ENCODE data around the gene SSX1. TPM values are rescaled to one million over a fixed set of nuclear protein-coding genes. Genes with fewer than 3 reads are reported as not detected.
"Not testable (repeated sequence)": the region's sequence is repeated elsewhere in the genome, so short reads cannot be mapped to it uniquely, and the experiment has no call there.

The SSX1 gene, protein sequence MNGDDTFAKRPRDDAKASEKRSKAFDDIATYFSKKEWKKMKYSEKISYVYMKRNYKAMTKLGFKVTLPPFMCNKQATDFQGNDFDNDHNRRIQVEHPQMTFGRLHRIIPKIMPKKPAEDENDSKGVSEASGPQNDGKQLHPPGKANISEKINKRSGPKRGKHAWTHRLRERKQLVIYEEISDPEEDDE
- total RNA-seq (not detected in 2 replicates), polyA plus RNA-seq (not detected in 2 replicates)

DNA sequence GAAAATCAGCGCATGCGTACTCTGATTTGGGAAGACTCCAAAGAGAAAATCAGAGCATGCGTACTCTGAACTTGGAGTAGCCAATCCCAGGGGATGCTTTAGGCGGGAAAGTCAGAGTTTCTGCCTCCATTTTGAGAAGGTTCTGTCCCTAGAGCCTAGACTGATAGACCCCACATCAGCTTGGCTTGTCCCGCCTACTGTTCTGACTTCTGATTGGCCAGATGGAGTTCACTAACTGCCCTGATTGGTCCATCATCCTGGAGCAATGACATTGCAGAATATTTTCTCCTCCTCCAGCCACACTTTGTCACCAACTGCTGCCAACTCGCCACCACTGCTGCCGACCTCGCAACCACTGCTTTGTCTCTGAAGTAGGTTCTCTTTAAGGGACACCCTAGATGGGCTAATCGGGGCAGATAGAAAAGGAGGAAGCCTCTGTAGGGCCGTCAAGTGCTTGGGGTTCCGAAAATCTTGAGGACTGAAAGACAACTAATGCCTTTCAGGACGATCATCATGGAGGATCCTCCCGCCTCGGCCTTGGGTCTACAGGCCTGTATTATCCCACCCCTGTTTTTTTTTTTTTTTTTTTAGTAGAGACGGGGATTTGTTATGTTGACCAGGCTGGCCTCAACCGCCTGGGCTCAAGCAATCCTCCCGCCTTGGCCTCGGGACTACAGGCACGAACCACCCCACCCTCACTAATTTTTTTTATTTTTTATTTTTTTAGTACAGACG lies at the start of gene SSX1:
Gene SSX1, plus strand, starts transcription at position 331 of the 735 bp plus-strand sequence. CDS start 1,850 bp downstream, outside the sequence.
- 89% methylated on average over 20 of the region's 20 CpGs for WGBS (ENCODE audit: low lambda C conversion rate, missing lambda C conversion rate)
- H3K36me3 ChIP-seq (replicated peaks; ENCODE audit: insufficient read depth, low read depth); H4K20me1 ChIP-seq (ENCODE audit: insufficient read depth, poor library complexity, severe bottlenecking); H3K27ac ChIP-seq; H3K27me3 ChIP-seq; H2AFZ ChIP-seq; H3K4me3 ChIP-seq; H3K9me2 ChIP-seq (replicated peaks; ENCODE audit: insufficient read depth); H3K79me2 ChIP-seq; H3K9me3 ChIP-seq (ENCODE audit: low read depth); H3K4me1 ChIP-seq (ENCODE audit: insufficient read depth); DNase-seq (ENCODE audit: low spot score); H3K4me2 ChIP-seq: not testable (repeated sequence)

DNA sequence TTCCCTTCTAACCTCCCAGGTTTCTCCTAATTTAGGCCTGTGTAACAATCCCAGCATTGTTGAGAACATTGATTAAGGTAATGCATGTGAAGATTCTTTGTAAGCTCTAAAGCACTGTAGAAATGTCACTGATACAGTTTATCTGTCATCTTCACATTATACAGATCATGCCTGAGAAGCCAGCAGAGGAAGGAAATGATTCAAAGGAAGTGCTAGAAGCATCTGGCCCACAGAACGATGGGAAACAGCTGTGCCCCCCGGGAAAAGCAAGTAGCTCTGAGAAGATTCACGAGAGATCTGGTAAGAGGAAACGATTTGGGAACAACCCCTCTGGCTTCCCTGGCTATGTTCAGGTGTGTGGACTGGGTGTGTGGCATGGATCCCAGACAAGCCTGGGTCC lies 40.9 kb upstream of the SSX1 start:
- H3K9me3 ChIP-seq (ENCODE audit: low read depth); H3K9me2 ChIP-seq (replicated peaks; ENCODE audit: insufficient read depth); H2AFZ ChIP-seq; DNase-seq (ENCODE audit: low spot score); H3K4me3 ChIP-seq; H3K27ac ChIP-seq; H3K79me2 ChIP-seq; H3K27me3 ChIP-seq; H4K20me1 ChIP-seq (ENCODE audit: insufficient read depth, poor library complexity, severe bottlenecking); H3K36me3 ChIP-seq (replicated peaks; ENCODE audit: insufficient read depth, low read depth); H3K4me2 ChIP-seq; H3K4me1 ChIP-seq (ENCODE audit: insufficient read depth): not testable (repeated sequence)
- 45% methylated on average over 4 of the region's 4 CpGs for WGBS (ENCODE audit: low lambda C conversion rate, missing lambda C conversion rate)

DNA sequence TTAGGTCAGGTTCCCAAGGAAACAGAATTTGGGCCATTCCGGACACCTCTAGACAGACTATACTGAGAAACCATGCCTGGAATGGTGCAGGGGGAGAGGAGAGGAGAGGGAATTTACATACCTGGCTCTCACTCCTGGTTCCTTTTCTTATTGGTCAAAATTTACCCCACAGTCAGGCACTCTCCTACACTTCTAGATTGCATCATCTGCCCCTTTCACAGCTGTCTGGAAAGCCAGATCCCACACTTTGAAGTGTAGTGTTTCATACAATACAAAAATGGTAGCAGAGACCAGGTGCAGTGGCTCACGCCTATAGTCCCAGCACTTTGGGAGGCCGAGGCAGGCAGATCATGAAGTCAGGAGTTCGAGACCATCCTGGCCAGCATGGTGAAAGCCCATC lies 31.0 kb upstream of the SSX1 start:
- H3K36me3 ChIP-seq (replicated peaks; ENCODE audit: insufficient read depth, low read depth); H3K27ac ChIP-seq; H3K27me3 ChIP-seq; H3K9me3 ChIP-seq (ENCODE audit: low read depth); H4K20me1 ChIP-seq (ENCODE audit: insufficient read depth, poor library complexity, severe bottlenecking); H3K9me2 ChIP-seq (replicated peaks; ENCODE audit: insufficient read depth); H3K4me3 ChIP-seq; DNase-seq (ENCODE audit: low spot score); H3K4me1 ChIP-seq (ENCODE audit: insufficient read depth); H3K4me2 ChIP-seq; H3K79me2 ChIP-seq; H2AFZ ChIP-seq: not testable (repeated sequence)
- 87% methylated on average over 4 of the region's 4 CpGs for WGBS (ENCODE audit: low lambda C conversion rate, missing lambda C conversion rate)

DNA sequence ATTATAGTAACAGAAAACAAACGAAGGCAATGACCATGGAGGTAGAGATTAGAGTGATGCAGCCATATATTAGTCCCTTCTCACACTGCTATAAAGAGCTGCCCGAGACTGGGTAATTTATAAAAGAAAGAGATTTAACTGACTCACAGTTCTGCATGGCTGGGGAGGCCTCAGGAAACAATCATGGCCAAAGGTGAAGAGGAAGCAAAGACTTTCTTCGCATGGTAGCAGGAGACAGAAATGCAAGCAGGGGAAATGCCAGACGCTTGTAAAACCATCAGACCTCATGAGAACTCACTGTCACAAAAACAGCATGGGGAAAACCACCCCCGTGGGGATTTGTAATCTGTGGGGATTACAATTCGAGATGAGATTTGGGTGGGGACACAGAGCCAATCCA lies 2.2 kb upstream of the SSX1 start:
- not testable (repeated sequence) for H3K4me2 ChIP-seq; H3K9me3 ChIP-seq (ENCODE audit: low read depth); H3K36me3 ChIP-seq (replicated peaks; ENCODE audit: insufficient read depth, low read depth); H3K27me3 ChIP-seq; H3K4me1 ChIP-seq (ENCODE audit: insufficient read depth); H3K79me2 ChIP-seq; H4K20me1 ChIP-seq (ENCODE audit: insufficient read depth, poor library complexity, severe bottlenecking); H2AFZ ChIP-seq; H3K9me2 ChIP-seq (replicated peaks; ENCODE audit: insufficient read depth); H3K27ac ChIP-seq; H3K4me3 ChIP-seq; DNase-seq (ENCODE audit: low spot score)
- WGBS (ENCODE audit: low lambda C conversion rate, missing lambda C conversion rate), result 37% methylated on average over 6 of the region's 6 CpGs

DNA sequence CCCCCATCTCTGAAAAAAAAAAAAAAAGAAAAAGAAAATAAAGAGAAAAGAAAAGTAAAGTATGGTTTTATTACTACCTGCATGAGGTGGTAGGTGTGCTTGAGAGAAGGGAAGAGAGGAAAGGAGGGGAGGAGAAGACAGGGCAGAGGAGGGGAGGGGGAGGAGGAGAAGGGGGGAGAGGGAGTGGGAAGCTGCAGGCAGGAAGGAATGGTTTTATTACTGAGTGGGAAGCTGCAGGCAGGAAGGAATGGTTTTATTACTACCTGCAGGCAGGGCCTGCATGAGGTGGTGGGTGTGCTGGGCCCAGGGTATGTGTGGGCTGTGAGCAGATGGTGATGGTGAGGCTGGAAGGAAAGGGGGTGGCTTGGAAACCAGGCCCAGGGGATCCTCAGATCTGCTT lies 19.2 kb downstream of the SSX1 start:
- not testable (repeated sequence) for H3K9me2 ChIP-seq (replicated peaks; ENCODE audit: insufficient read depth); H2AFZ ChIP-seq; H3K4me2 ChIP-seq; H3K79me2 ChIP-seq; DNase-seq (ENCODE audit: low spot score); H3K27ac ChIP-seq; H3K9me3 ChIP-seq (ENCODE audit: low read depth); H3K4me3 ChIP-seq; H3K27me3 ChIP-seq; H3K36me3 ChIP-seq (replicated peaks; ENCODE audit: insufficient read depth, low read depth); H3K4me1 ChIP-seq (ENCODE audit: insufficient read depth); H4K20me1 ChIP-seq (ENCODE audit: insufficient read depth, poor library complexity, severe bottlenecking)

DNA sequence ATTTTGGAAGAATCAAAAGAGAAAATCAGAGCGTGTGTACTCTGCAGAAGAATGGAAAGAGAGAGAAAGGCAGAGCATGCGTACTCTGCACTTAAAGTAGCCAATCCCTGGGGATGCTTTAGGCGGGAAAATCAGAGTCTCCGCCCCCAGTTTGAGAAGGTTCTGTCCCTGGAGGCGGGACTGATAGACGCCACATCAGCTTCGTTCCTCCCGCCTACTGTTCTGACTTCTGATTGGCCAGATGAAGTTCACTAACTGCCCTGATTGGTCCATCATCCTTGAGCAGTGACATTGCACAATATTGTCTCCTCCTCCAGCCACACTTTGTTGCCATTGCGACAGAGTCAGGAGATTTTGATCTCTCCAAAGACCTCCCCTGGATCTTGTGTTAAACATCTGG lies 23.8 kb downstream of the SSX1 start:
- no peaks in the 10 kb centered on the region for H3K9me2 ChIP-seq (replicated peaks; ENCODE audit: insufficient read depth)
- H3K4me3 ChIP-seq, result no peak overlapping the region
- no peak overlapping the region for H3K4me2 ChIP-seq
- no peaks in the 10 kb centered on the region for H3K4me1 ChIP-seq (ENCODE audit: insufficient read depth)
- WGBS (ENCODE audit: low lambda C conversion rate, missing lambda C conversion rate), result 69% methylated on average over 9 of the region's 9 CpGs
- no peaks in the 10 kb centered on the region for H3K36me3 ChIP-seq (replicated peaks; ENCODE audit: insufficient read depth, low read depth)
- no peak overlapping the region for H3K27ac ChIP-seq
- H3K9me3 ChIP-seq (ENCODE audit: low read depth), result no peaks in the 10 kb centered on the region
- TF ChIP-seq EZH2phosphoT487 (IDR thresholded peaks at IDR 0.05; ENCODE audit: low read depth, severe bottlenecking, unreplicated experiment) (no peak), EZH2 (IDR thresholded peaks at IDR 0.05; ENCODE audit: borderline replicate concordance) (no peak), CTCF (IDR thresholded peaks at IDR 0.05; ENCODE audit: poor library complexity) (no peak)
- H2AFZ ChIP-seq, result no peak overlapping the region
- no peak for DNase-seq (ENCODE audit: low spot score)
- no peaks in the 10 kb centered on the region for H3K79me2 ChIP-seq
- H3K27me3 ChIP-seq, result no peaks in the 10 kb centered on the region
- H4K20me1 ChIP-seq (ENCODE audit: insufficient read depth, poor library complexity, severe bottlenecking), result no peaks in the 10 kb centered on the region

DNA sequence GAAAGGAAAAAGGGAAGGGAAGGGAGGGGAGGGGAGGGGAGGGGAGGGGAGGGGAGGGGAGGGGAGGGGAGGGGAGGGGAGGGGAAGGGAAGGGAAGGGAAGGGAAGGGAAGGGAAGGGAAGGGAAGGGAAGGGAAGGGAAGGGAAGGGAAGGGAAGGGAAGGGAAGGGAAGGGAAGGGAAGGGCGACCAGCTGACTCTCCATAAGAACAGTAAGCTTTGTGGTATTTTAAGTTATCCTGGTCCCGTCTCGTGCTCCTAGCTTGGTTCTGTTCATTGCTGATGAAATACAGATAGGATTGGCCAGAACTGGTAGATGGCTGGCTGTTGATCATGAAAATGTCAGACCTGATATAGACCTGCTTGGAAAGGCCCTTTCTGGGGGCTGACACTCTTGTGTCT lies 25.5 kb downstream of the SSX1 start:
- H3K9me2 ChIP-seq (replicated peaks; ENCODE audit: insufficient read depth); H3K4me3 ChIP-seq; DNase-seq (ENCODE audit: low spot score); H3K27ac ChIP-seq; H3K9me3 ChIP-seq (ENCODE audit: low read depth); H3K4me2 ChIP-seq; H3K4me1 ChIP-seq (ENCODE audit: insufficient read depth); H3K79me2 ChIP-seq; H4K20me1 ChIP-seq (ENCODE audit: insufficient read depth, poor library complexity, severe bottlenecking); H3K27me3 ChIP-seq; H2AFZ ChIP-seq; H3K36me3 ChIP-seq (replicated peaks; ENCODE audit: insufficient read depth, low read depth): not testable (repeated sequence)
- 100% methylated on average over 1 of the region's 3 CpGs for WGBS (ENCODE audit: low lambda C conversion rate, missing lambda C conversion rate)

All from hepatocyte (in vitro differentiated cells).